AG04449 (cell line): ENCODE results near the gene LAMB4.
"Not testable (repeated sequence)": the region's sequence is repeated elsewhere in the genome, so short reads cannot be mapped to it uniquely, and the experiment has no call there.

Experiments
- CTCF ChIA-PET: fragments of 350-600 bp; formaldehyde crosslinking; extraction: SDS; loops from one replicate; lab custom pipeline; 2021; ENCODE audit warnings: antibody characterized with exemption; lab: Yijun Ruan, JAX
- POLR2A ChIA-PET: fragments of 400-600, 350-600 bp; formaldehyde crosslinking; extraction: SDS; loops from one replicate; lab custom pipeline; 2020; ENCODE audit warnings: antibody characterized with exemption, inconsistent platforms; lab: Yijun Ruan, JAX
- DNase-seq: peaks from one replicate; pipeline ENCODE4 v3.0.0-alpha.2; 2010; ENCODE audit warnings: low read depth, low spot score
- H3K4me3 ChIP-seq: 2 replicates; pipeline ENCODE4 v1.5.1; 2011; ENCODE audit warnings: low read depth, mild to moderate bottlenecking, control low read depth, low read length
- TF ChIP-seq, protein P1 (sequence below): IDR thresholded peaks from one replicate; pipeline ENCODE4 v1.5.1; 2011; ENCODE audit warnings: mild to moderate bottlenecking, moderate library complexity, low read length, control low read depth, inconsistent platforms; ENCODE audit not compliant: insufficient read depth; ENCODE audit errors: missing control alignments

LAMB4 gene

DNA sequence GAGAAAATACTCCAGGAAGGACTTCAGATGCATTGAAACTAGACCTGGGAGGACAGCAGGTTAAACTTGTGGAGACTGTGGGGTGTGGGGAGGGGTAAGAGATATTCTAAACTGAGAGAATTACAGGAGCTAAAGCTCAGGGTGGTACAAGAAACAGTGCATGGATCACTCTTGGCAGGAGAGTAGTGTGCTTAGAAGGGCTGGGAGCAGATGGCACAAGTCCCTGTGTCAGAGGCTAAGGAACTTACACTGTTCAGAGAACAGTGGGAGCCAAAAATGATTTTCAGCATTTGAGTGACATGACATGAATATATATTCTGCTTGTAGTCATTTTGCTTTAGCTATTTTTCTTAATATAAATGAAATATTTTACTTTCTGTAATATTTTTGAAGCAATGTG lies 91.2 kb downstream of the LAMB4 start:
- TF ChIP-seq, protein P1, sequence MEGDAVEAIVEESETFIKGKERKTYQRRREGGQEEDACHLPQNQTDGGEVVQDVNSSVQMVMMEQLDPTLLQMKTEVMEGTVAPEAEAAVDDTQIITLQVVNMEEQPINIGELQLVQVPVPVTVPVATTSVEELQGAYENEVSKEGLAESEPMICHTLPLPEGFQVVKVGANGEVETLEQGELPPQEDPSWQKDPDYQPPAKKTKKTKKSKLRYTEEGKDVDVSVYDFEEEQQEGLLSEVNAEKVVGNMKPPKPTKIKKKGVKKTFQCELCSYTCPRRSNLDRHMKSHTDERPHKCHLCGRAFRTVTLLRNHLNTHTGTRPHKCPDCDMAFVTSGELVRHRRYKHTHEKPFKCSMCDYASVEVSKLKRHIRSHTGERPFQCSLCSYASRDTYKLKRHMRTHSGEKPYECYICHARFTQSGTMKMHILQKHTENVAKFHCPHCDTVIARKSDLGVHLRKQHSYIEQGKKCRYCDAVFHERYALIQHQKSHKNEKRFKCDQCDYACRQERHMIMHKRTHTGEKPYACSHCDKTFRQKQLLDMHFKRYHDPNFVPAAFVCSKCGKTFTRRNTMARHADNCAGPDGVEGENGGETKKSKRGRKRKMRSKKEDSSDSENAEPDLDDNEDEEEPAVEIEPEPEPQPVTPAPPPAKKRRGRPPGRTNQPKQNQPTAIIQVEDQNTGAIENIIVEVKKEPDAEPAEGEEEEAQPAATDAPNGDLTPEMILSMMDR = no peak
- ChIA-PET POLR2A (no interaction called here), CTCF (interaction anchor here (1.8 kb wide), 1 partner anchor 80 kb away, joined by 3 read pairs; no protein-coding TSS in a partner anchor)
- no peak overlapping the region for H3K4me3 ChIP-seq
- DNase-seq = no peak

DNA sequence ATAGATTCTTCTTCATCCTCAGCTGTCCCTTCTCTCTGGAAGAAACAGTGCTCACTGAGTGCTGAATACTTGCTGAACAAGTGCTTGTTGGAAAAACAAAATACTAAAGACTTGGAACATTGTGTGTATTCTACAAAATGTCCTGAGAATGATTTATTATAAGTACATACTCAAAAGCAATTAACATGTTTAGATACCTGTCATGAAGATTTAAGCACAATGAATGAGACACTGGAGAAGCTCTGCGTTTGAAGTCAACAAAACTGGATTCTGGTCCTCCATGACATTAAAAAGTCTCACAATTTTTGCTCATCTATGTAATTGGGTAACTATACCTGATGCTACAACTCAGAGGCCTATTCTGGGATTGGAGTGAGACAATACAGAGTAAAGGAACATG lies 92.4 kb downstream of the LAMB4 start:
- POLR2A ChIA-PET = no interaction called here

DNA sequence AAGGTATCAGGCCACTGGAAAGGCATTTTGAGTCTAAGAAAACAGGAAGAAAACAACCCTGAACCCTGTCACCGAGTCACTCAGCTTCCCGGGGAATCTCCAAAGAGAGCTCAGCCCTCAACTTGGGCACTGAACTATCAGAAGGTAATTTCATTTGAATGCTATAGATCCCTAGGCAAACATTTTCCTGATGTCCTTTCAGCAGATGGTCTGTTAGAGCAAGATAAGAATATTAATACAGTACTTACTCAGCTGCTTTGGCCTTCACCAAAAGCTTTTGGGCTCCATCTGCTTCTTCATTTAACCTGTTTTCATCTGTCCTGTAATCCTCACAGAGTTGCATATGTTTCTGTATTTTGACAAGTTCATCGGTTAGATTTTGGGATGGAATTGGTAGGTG lies 93.0 kb downstream of the LAMB4 start:
- ChIA-PET CTCF (no interaction called here), POLR2A (no interaction called here)
- H3K4me3 ChIP-seq = no peak overlapping the region
- TF ChIP-seq, protein P1 = no peak
- DNase-seq = no peak

More for the DNA sequence above, 92.4 kb downstream of the LAMB4 start:
- no peak overlapping the region for H3K4me3 ChIP-seq
- TF ChIP-seq, protein P1 = no peak
- CTCF ChIA-PET = no interaction called here
- no peak for DNase-seq

DNA sequence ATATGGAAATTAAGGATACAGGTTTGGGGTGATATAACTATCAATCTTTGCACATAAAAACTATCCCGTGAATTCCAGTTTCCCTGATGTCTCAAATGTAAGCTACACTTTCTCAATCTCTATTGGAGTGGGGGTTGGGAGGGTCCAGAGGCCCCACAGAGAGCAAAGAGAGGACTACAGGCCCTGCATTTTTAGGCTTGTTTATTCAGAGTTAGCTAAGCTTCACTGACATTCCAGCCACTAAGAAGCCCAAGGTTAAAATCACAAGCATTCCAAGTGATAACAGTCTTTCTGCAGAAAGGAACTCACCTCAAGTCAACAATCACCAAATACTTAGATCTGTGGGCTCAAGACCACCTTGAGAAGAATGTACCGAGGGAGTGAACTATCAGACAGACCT lies 95.6 kb downstream of the LAMB4 start:
- TF ChIP-seq, protein P1 = no peak
- ChIA-PET CTCF (interaction anchor here (0.7 kb wide), 1 partner anchor 34 kb away, joined by 3 read pairs; no protein-coding TSS in a partner anchor), POLR2A (no interaction called here)

DNA sequence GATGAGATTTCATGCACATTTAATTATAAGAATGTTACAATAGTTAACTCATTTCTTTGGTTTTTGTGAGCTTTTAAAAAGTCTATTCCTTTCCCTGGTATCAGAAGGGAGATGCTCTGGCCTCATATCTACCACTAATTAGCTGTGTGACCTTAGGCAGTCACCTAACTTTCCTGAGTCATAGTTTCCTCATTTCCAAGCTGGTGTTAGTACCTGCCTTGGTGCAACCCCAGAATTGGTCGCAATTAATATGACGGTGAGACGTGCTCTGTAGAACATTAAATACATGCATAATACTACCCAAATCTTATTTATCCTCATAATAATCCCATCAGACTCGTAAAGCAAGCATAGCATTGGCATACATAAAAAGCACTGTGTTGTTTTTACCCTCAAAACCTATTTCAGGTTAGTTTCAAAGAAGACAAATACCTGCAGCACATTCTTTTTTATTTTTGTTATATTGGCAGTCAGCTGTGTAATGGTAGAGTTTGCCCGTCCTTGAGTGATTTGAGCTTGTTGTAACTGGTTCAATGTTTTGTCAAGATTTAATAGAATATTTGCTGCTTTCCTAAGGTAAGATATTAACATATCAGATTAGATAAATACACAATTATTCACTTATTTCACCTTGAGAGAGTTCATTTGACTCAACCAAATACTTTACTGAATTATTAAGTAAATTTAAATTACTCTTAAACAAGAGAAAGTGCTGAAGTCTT lies 96.2 kb downstream of the LAMB4 start:
- no peak for DNase-seq
- ChIA-PET CTCF (interaction anchor here (0.6 to 0.7 kb wide), 3 partner anchors 34 to 527 kb away, joined by 3 read pairs; no protein-coding TSS in a partner anchor), POLR2A (no interaction called here)
- TF ChIP-seq, protein P1 = no peak
- no peak overlapping the region for H3K4me3 ChIP-seq

More for the DNA sequence above, 95.6 kb downstream of the LAMB4 start:
- no peak overlapping the region for H3K4me3 ChIP-seq
- DNase-seq = no peak

DNA sequence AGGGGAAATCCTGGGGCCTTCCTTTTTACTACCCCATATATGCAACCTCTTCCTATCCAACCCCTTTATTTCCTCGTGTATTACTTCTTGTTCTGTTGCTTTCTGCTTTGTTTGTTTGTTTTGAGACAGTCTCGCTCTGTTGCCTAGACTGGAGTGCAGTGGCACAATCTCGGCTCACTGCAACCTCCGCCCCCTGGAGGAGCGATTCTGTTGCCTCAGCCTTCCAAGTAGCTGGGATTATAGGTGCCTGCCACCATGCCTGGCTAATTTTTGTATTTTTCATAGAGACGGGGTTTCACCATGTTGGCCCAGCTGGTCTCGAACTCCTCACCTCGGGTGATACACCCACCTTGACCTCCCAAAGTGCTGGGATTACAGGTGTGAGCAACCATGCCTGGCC lies 96.9 kb downstream of the LAMB4 start:
- POLR2A ChIA-PET, H3K4me3 ChIP-seq, DNase-seq: not testable (repeated sequence)
- CTCF ChIA-PET = interaction anchor here (0.6 to 0.7 kb wide), 2 partner anchors 36 to 528 kb away, joined by 3 read pairs; no protein-coding TSS in a partner anchor
